CD4-positive, alpha-beta T cell treated with Interleukin-15 for 1 hour (primary cell): ENCODE results near the gene NECTIN2.
"Not testable (repeated sequence)": the region's sequence is repeated elsewhere in the genome, so short reads cannot be mapped to it uniquely, and the experiment has no call there.

ENCODE experiments used
- DNase-seq: peaks from one replicate; pipeline ENCODE4 v3.0.0-alpha.2; 2020

The NECTIN2 gene

GRCh38 chr19:44817725-44818465, 28.2 kb upstream of the NECTIN2 start:
- no peak for DNase-seq

- DNase-seq = no peak
Observed at GRCh38 chr19:44818466-44819031, 27.5 kb upstream of the NECTIN2 start.

- no peak for DNase-seq
Observed at GRCh38 chr19:44819246-44819832, 26.8 kb upstream of the NECTIN2 start.

- DNase-seq = no peak
Observed at GRCh38 chr19:44820648-44821609, 25.2 kb upstream of the NECTIN2 start.

GRCh38 chr19:44822177-44822576, 23.9 kb upstream of the NECTIN2 start:
- DNase-seq = no peak

GRCh38 chr19:44822670-44823372, 23.3 kb upstream of the NECTIN2 start:
- no peak for DNase-seq

GRCh38 chr19:44823373-44823698, 22.8 kb upstream of the NECTIN2 start:
- DNase-seq = no peak

- DNase-seq = no peak
Observed at GRCh38 chr19:44824761-44825160, 21.3 kb upstream of the NECTIN2 start.

GRCh38 chr19:44832875-44833274, 13.2 kb upstream of the NECTIN2 start:
- not testable (repeated sequence) for DNase-seq

- not testable (repeated sequence) for DNase-seq
Observed at GRCh38 chr19:44834399-44834798, 11.7 kb upstream of the NECTIN2 start.

GRCh38 chr19:44839276-44839675, 6.8 kb upstream of the NECTIN2 start:
- no peak for DNase-seq

- no peak for DNase-seq
Observed at GRCh38 chr19:44840811-44841210, 5.3 kb upstream of the NECTIN2 start.

GRCh38 chr19:44841231-44841630, 4.9 kb upstream of the NECTIN2 start:
- no peak for DNase-seq

- DNase-seq = no peak
Observed at GRCh38 chr19:44845286-44845611, 848 bp upstream of the NECTIN2 start.

GRCh38 chr19:44846455-44847143, 502 bp downstream of the NECTIN2 start:
- DNase-seq = no peak

GRCh38 chr19:44847144-44848035, 1.3 kb downstream of the NECTIN2 start:
- no peak for DNase-seq

GRCh38 chr19:44848036-44848811, 2.1 kb downstream of the NECTIN2 start:
- no peak for DNase-seq

- no peak for DNase-seq
Observed at GRCh38 chr19:44848812-44849447, 2.8 kb downstream of the NECTIN2 start.

GRCh38 chr19:44850641-44851109, 4.6 kb downstream of the NECTIN2 start:
- DNase-seq = no peak

GRCh38 chr19:44851427-44851826, 5.3 kb downstream of the NECTIN2 start:
- no peak for DNase-seq
